Measurements from ENCODE around the gene ZFPM1.

Gene ZFPM1

GRCh38 chr16:88526906-88527185 is 73.8 kb downstream of the ZFPM1 start:
- Histone ChIP-seq H3K27ac (ENCODE audit: low read depth, low read length) (no peak overlapping the region), H3K4me1 (ENCODE audit: control insufficient read depth, insufficient read depth, low read length, unreplicated experiment) (no peaks in the 10 kb centered on the region), H3K27me3 (ENCODE audit: insufficient read depth, low read length) (no peaks in the 10 kb centered on the region), H3K4me3 (ENCODE audit: low read depth, low read length) (no peak overlapping the region), H3K36me3 (ENCODE audit: insufficient read depth, low read length) (peaks cover 3% of the 10 kb centered on the region; the same call in 1 of the 2 replicates), H2AFZ (ENCODE audit: low read length, unreplicated experiment) (no peak overlapping the region), H3K79me2 (ENCODE audit: control insufficient read depth, insufficient read depth, low read length, unreplicated experiment) (no peaks in the 10 kb centered on the region)

GRCh38 chr16:88527186-88527936 is 74.3 kb downstream of the ZFPM1 start:
- H3K79me2 ChIP-seq (ENCODE audit: control insufficient read depth, insufficient read depth, low read length, unreplicated experiment): peaks cover 3% of the 10 kb centered on the region
- H3K27ac ChIP-seq (ENCODE audit: low read depth, low read length): no peak overlapping the region
- H3K27me3 ChIP-seq (ENCODE audit: insufficient read depth, low read length): no peaks in the 10 kb centered on the region
- H3K36me3 ChIP-seq (ENCODE audit: insufficient read depth, low read length): peaks cover 3% of the 10 kb centered on the region; the same call in 1 of the 2 replicates
- no peak overlapping the region for H2AFZ ChIP-seq (ENCODE audit: low read length, unreplicated experiment)
- peaks cover 2% of the 10 kb centered on the region for H3K4me1 ChIP-seq (ENCODE audit: control insufficient read depth, insufficient read depth, low read length, unreplicated experiment)
- no peak overlapping the region for H3K4me3 ChIP-seq (ENCODE audit: low read depth, low read length)

GRCh38 chr16:88527937-88528743 is 75.1 kb downstream of the ZFPM1 start:
- Histone ChIP-seq H3K36me3 (ENCODE audit: insufficient read depth, low read length) (peaks cover 3% of the 10 kb centered on the region; the same call in 1 of the 2 replicates), H3K79me2 (ENCODE audit: control insufficient read depth, insufficient read depth, low read length, unreplicated experiment) (peaks cover 5% of the 10 kb centered on the region), H3K4me3 (ENCODE audit: low read depth, low read length) (no peak overlapping the region), H3K4me1 (ENCODE audit: control insufficient read depth, insufficient read depth, low read length, unreplicated experiment) (peaks cover 5% of the 10 kb centered on the region), H3K27me3 (ENCODE audit: insufficient read depth, low read length) (no peaks in the 10 kb centered on the region), H3K27ac (ENCODE audit: low read depth, low read length) (no peak overlapping the region), H2AFZ (ENCODE audit: low read length, unreplicated experiment) (no peak overlapping the region)

GRCh38 chr16:88528902-88529318 is 75.8 kb downstream of the ZFPM1 start:
- Histone ChIP-seq H2AFZ (ENCODE audit: low read length, unreplicated experiment) (no peak overlapping the region), H3K4me3 (ENCODE audit: low read depth, low read length) (no peak overlapping the region), H3K79me2 (ENCODE audit: control insufficient read depth, insufficient read depth, low read length, unreplicated experiment) (peaks cover 5% of the 10 kb centered on the region), H3K27ac (ENCODE audit: low read depth, low read length) (no peak overlapping the region), H3K36me3 (ENCODE audit: insufficient read depth, low read length) (peaks cover 3% of the 10 kb centered on the region; the same call in 1 of the 2 replicates), H3K27me3 (ENCODE audit: insufficient read depth, low read length) (no peaks in the 10 kb centered on the region), H3K4me1 (ENCODE audit: control insufficient read depth, insufficient read depth, low read length, unreplicated experiment) (peaks cover 5% of the 10 kb centered on the region)

- H3K79me2 ChIP-seq (ENCODE audit: control insufficient read depth, insufficient read depth, low read length, unreplicated experiment): peaks cover 5% of the 10 kb centered on the region
- H3K27ac ChIP-seq (ENCODE audit: low read depth, low read length): no peak overlapping the region
- H3K4me1 ChIP-seq (ENCODE audit: control insufficient read depth, insufficient read depth, low read length, unreplicated experiment): peaks cover 5% of the 10 kb centered on the region
- H2AFZ ChIP-seq (ENCODE audit: low read length, unreplicated experiment): no peak overlapping the region
- H3K36me3 ChIP-seq (ENCODE audit: insufficient read depth, low read length): peaks cover 3% of the 10 kb centered on the region; the same call in 1 of the 2 replicates
- H3K27me3 ChIP-seq (ENCODE audit: insufficient read depth, low read length): no peaks in the 10 kb centered on the region
- H3K4me3 ChIP-seq (ENCODE audit: low read depth, low read length): no peak overlapping the region
Measured at GRCh38 chr16:88529596-88529995, 76.5 kb downstream of the ZFPM1 start.

GRCh38 chr16:88530051-88530857 is 77.2 kb downstream of the ZFPM1 start:
- H3K4me3 ChIP-seq (ENCODE audit: low read depth, low read length): no peak overlapping the region
- H3K79me2 ChIP-seq (ENCODE audit: control insufficient read depth, insufficient read depth, low read length, unreplicated experiment): peaks cover 10% of the 10 kb centered on the region
- no peak overlapping the region for H3K27ac ChIP-seq (ENCODE audit: low read depth, low read length)

GRCh38 chr16:88530858-88531203 is 77.8 kb downstream of the ZFPM1 start:
- Histone ChIP-seq H3K36me3 (ENCODE audit: insufficient read depth, low read length) (peaks cover 3% of the 10 kb centered on the region; the same call in 1 of the 2 replicates), H3K79me2 (ENCODE audit: control insufficient read depth, insufficient read depth, low read length, unreplicated experiment) (peaks cover 14% of the 10 kb centered on the region), H3K4me1 (ENCODE audit: control insufficient read depth, insufficient read depth, low read length, unreplicated experiment) (peaks cover 11% of the 10 kb centered on the region), H3K27me3 (ENCODE audit: insufficient read depth, low read length) (no peaks in the 10 kb centered on the region), H2AFZ (ENCODE audit: low read length, unreplicated experiment) (no peak overlapping the region), H3K4me3 (ENCODE audit: low read depth, low read length) (no peak overlapping the region), H3K27ac (ENCODE audit: low read depth, low read length) (no peak overlapping the region)

More at GRCh38 chr16:88530051-88530857, 77.2 kb downstream of the ZFPM1 start:
- Histone ChIP-seq H3K27me3 (ENCODE audit: insufficient read depth, low read length) (no peaks in the 10 kb centered on the region), H3K4me1 (ENCODE audit: control insufficient read depth, insufficient read depth, low read length, unreplicated experiment) (peaks cover 10% of the 10 kb centered on the region), H2AFZ (ENCODE audit: low read length, unreplicated experiment) (no peak overlapping the region), H3K36me3 (ENCODE audit: insufficient read depth, low read length) (peaks cover 3% of the 10 kb centered on the region; the same call in 1 of the 2 replicates)

- H3K27me3 ChIP-seq (ENCODE audit: insufficient read depth, low read length): no peaks in the 10 kb centered on the region
- peaks cover 3% of the 10 kb centered on the region; the same call in 1 of the 2 replicates for H3K36me3 ChIP-seq (ENCODE audit: insufficient read depth, low read length)
- H2AFZ ChIP-seq (ENCODE audit: low read length, unreplicated experiment): no peak overlapping the region
- H3K79me2 ChIP-seq (ENCODE audit: control insufficient read depth, insufficient read depth, low read length, unreplicated experiment): peaks cover 14% of the 10 kb centered on the region
- no peak overlapping the region for H3K27ac ChIP-seq (ENCODE audit: low read depth, low read length)
- peaks cover 11% of the 10 kb centered on the region for H3K4me1 ChIP-seq (ENCODE audit: control insufficient read depth, insufficient read depth, low read length, unreplicated experiment)
- H3K4me3 ChIP-seq (ENCODE audit: low read depth, low read length): no peak overlapping the region
Measured at GRCh38 chr16:88531346-88531745, 78.3 kb downstream of the ZFPM1 start.

GRCh38 chr16:88531931-88532433 is 78.9 kb downstream of the ZFPM1 start:
- Histone ChIP-seq H2AFZ (ENCODE audit: low read length, unreplicated experiment) (no peak overlapping the region), H3K27ac (ENCODE audit: low read depth, low read length) (no peak overlapping the region), H3K27me3 (ENCODE audit: insufficient read depth, low read length) (no peaks in the 10 kb centered on the region), H3K79me2 (ENCODE audit: control insufficient read depth, insufficient read depth, low read length, unreplicated experiment) (peaks cover 14% of the 10 kb centered on the region), H3K4me1 (ENCODE audit: control insufficient read depth, insufficient read depth, low read length, unreplicated experiment) (peaks cover 11% of the 10 kb centered on the region), H3K4me3 (ENCODE audit: low read depth, low read length) (peak overlapping the region; percentile 85; the same call in 1 of the 2 replicates), H3K36me3 (ENCODE audit: insufficient read depth, low read length) (peaks cover 3% of the 10 kb centered on the region; the same call in 1 of the 2 replicates)
